Measurements from ENCODE around the gene PRKAB1. TPM values are rescaled to one million over a fixed set of nuclear protein-coding genes. Genes with fewer than 3 reads are reported as not detected.

The PRKAB1 gene
- total RNA-seq, 1 experiment from 2014 or later = 37.3 TPM

DNA sequence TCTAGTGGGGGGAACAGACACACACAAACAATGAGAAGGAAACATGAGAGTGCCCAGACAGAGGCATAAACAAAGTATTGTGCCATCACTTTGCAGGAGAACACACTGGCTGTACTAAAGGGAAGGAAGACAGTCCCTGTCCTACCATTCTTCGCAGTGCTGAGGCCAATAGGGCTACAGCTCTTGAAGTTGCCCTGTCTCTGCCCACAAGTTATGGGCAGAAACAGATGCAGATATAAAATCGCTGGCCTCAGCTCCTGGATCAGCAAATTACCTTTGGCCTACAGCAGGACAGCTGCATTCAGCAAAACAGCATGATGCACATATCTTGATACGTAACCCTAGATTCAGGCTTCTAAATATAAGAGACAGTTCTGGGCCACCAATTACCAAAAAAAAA, 23.0 kb upstream of the PRKAB1 start:
- no peaks in the 10 kb centered on the region for H3K27me3 ChIP-seq (replicated peaks; ENCODE audit: control insufficient read depth, insufficient read depth, low read length)
- TF ChIP-seq, protein P1, sequence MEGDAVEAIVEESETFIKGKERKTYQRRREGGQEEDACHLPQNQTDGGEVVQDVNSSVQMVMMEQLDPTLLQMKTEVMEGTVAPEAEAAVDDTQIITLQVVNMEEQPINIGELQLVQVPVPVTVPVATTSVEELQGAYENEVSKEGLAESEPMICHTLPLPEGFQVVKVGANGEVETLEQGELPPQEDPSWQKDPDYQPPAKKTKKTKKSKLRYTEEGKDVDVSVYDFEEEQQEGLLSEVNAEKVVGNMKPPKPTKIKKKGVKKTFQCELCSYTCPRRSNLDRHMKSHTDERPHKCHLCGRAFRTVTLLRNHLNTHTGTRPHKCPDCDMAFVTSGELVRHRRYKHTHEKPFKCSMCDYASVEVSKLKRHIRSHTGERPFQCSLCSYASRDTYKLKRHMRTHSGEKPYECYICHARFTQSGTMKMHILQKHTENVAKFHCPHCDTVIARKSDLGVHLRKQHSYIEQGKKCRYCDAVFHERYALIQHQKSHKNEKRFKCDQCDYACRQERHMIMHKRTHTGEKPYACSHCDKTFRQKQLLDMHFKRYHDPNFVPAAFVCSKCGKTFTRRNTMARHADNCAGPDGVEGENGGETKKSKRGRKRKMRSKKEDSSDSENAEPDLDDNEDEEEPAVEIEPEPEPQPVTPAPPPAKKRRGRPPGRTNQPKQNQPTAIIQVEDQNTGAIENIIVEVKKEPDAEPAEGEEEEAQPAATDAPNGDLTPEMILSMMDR (IDR thresholded peaks at IDR 0.05; ENCODE audit: insufficient read depth in 1 of 2, low read depth in 1 of 2, low read length in 1 of 2, severe bottlenecking in 1 of 2, unreplicated experiment in 1 of 2) = no peak
- H3K4me1 ChIP-seq = no peaks in the 10 kb centered on the region
- no peaks in the 10 kb centered on the region for H3K9me3 ChIP-seq
- H3K4me1 Mint-ChIP-seq (ENCODE audit: low read depth, unreplicated experiment) = no peaks in the 10 kb centered on the region
- ChIA-PET CTCF (no interaction called here), POLR2A (no interaction called here)
- no peak overlapping the region for H3K4me3 ChIP-seq (ENCODE audit: low read depth, low read length)
- peaks cover 4% of the 10 kb centered on the region for H3K27me3 Mint-ChIP-seq (ENCODE audit: insufficient read depth, unreplicated experiment)
- no peaks in the 10 kb centered on the region for H3K36me3 Mint-ChIP-seq (ENCODE audit: insufficient read depth, unreplicated experiment)
- no peaks in the 10 kb centered on the region for H3K36me3 ChIP-seq (ENCODE audit: control insufficient read depth, insufficient read depth, low read length)
- intact Hi-C loops (cut with micrococcal nuclease; ENCODE audit: unreplicated experiment) = no loop called here
- no peak overlapping the region for H3K27ac Mint-ChIP-seq (ENCODE audit: unreplicated experiment)
- H3K9me3 Mint-ChIP-seq (ENCODE audit: unreplicated experiment) = peaks cover 9% of the 10 kb centered on the region
- no peak for DNase-seq
- no TSS peak for BruUV-seq (replicated peaks)
- no peak overlapping the region for H3K4me3 Mint-ChIP-seq (ENCODE audit: unreplicated experiment)

DNA sequence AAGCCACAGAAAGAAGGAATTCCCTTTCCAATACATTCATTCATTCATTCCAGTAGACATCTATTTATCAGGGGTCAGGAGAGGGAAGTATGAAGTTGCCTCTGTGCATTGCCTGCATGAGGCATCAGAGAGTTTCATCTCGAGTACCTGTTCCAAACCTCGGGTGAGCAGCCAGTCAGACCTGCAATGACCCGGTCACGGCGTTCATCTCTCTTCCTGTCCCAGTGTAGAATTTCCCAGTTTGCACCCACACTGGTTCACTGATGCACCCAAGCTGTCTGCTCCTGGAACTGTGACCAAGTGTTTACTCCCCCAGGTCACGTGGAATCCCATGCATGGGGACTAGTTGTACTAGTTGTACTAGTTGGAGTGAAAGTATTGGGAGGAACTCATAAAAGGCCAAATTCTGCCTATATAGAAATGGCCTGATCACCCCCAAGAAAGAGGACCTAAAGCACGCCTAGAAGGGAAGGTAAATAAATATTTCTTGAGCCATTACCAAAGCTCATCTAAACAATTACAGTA, 22.3 kb upstream of the PRKAB1 start:
- Histone ChIP-seq H3K4me1 (no peaks in the 10 kb centered on the region), H3K9me3 (no peaks in the 10 kb centered on the region), H3K27me3 (replicated peaks; ENCODE audit: control insufficient read depth, insufficient read depth, low read length) (no peaks in the 10 kb centered on the region), H3K4me3 (ENCODE audit: low read depth, low read length) (no peak overlapping the region), H3K36me3 (ENCODE audit: control insufficient read depth, insufficient read depth, low read length) (no peaks in the 10 kb centered on the region)
- BruUV-seq (replicated peaks) = no TSS peak
- no peaks in the 10 kb centered on the region for H3K36me3 Mint-ChIP-seq (ENCODE audit: insufficient read depth, unreplicated experiment)
- H3K4me3 Mint-ChIP-seq (ENCODE audit: unreplicated experiment) = no peak overlapping the region
- ChIA-PET POLR2A (no interaction called here), CTCF (no interaction called here)
- TF ChIP-seq, protein P1 (IDR thresholded peaks at IDR 0.05; ENCODE audit: insufficient read depth in 1 of 2, low read depth in 1 of 2, low read length in 1 of 2, severe bottlenecking in 1 of 2, unreplicated experiment in 1 of 2) = no peak
- H3K9me3 Mint-ChIP-seq (ENCODE audit: unreplicated experiment) = peaks cover 9% of the 10 kb centered on the region
- no peaks in the 10 kb centered on the region for H3K4me1 Mint-ChIP-seq (ENCODE audit: low read depth, unreplicated experiment)
- peaks cover 4% of the 10 kb centered on the region for H3K27me3 Mint-ChIP-seq (ENCODE audit: insufficient read depth, unreplicated experiment)
- H3K27ac Mint-ChIP-seq (ENCODE audit: unreplicated experiment) = no peak overlapping the region
- no peak for DNase-seq
- intact Hi-C loops (cut with micrococcal nuclease; ENCODE audit: unreplicated experiment) = no loop called here

DNA sequence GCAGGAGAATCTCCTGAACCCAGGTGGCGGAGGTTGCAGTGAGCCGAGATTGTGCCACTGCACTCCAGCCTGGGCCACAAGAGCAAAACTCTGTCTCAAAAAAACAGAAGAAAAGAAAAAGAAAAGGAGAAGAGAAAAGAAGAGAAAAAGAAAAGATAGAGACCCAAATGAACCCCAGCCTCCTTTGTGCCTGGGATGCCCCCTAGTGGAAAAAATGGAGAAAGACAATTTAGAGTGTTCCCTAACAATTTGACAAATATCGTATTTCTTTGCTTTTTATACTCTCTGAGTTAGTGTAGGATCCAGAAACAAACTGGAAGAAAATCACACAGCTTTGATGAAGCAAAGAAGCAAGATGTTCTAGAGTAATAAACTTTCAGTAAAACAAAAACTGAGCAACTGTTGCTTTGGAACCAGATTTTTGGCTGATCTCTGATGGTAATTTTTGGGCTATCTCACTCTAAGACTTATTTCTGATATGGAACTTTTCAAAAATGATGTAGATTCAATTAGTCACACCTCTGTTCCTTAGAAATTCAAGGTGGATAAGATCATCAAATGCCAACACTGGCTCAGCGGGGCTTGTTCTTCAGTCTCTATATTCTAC, 18.6 kb upstream of the PRKAB1 start:
- BruUV-seq (replicated peaks) = no TSS peak
- no peak for DNase-seq
- no peak overlapping the region for H3K4me3 Mint-ChIP-seq (ENCODE audit: unreplicated experiment)
- peaks cover 24% of the 10 kb centered on the region for H3K9me3 Mint-ChIP-seq (ENCODE audit: unreplicated experiment)
- no peaks in the 10 kb centered on the region for H3K36me3 ChIP-seq (ENCODE audit: control insufficient read depth, insufficient read depth, low read length)
- H3K9me3 ChIP-seq = no peaks in the 10 kb centered on the region; the same call in 1 of the 2 replicates
- H3K4me1 Mint-ChIP-seq (ENCODE audit: low read depth, unreplicated experiment) = no peaks in the 10 kb centered on the region
- intact Hi-C loops (cut with micrococcal nuclease; ENCODE audit: unreplicated experiment) = no loop called here
- POLR2A ChIA-PET = no interaction called here
- no peak overlapping the region for H3K4me3 ChIP-seq (ENCODE audit: low read depth, low read length)
- peaks cover 4% of the 10 kb centered on the region for H3K27me3 Mint-ChIP-seq (ENCODE audit: insufficient read depth, unreplicated experiment)
- no peaks in the 10 kb centered on the region for H3K27me3 ChIP-seq (replicated peaks; ENCODE audit: control insufficient read depth, insufficient read depth, low read length)
- CTCF ChIA-PET = no interaction called here
- no peaks in the 10 kb centered on the region for H3K36me3 Mint-ChIP-seq (ENCODE audit: insufficient read depth, unreplicated experiment)
- H3K4me1 ChIP-seq = no peaks in the 10 kb centered on the region
- TF ChIP-seq, protein P1 (IDR thresholded peaks at IDR 0.05; ENCODE audit: insufficient read depth in 1 of 2, low read depth in 1 of 2, low read length in 1 of 2, severe bottlenecking in 1 of 2, unreplicated experiment in 1 of 2) = peak; percentile 50 to 53
- H3K27ac Mint-ChIP-seq (ENCODE audit: unreplicated experiment) = no peak overlapping the region
